Esophagus mucosa (tissue), 1 donor: Measurements from ENCODE around the gene CDRT4. TPM values are rescaled to one million over a fixed set of nuclear protein-coding genes. Genes with fewer than 3 reads are reported as not detected.
"Not testable (repeated sequence)": the region's sequence is repeated elsewhere in the genome, so short reads cannot be mapped to it uniquely, and the experiment has no call there.

Experiments
- ATAC-seq: fragments of 200-7000 bp; cut with Tn5 transposase; one replicate; pipeline ENCODE4 v1.9.1; 2020
- total RNA-seq: library from RNA; stranded (reverse); gene quantifications from one replicate; pipeline ENCODE4 v1.2.4, GENCODE V29; 2023
- donor health status: DM: yes; HTN: yes; CAD: no.

CDRT4 gene
- total RNA-seq, 1 donor from 2014 or later = 4.7 TPM

DNA sequence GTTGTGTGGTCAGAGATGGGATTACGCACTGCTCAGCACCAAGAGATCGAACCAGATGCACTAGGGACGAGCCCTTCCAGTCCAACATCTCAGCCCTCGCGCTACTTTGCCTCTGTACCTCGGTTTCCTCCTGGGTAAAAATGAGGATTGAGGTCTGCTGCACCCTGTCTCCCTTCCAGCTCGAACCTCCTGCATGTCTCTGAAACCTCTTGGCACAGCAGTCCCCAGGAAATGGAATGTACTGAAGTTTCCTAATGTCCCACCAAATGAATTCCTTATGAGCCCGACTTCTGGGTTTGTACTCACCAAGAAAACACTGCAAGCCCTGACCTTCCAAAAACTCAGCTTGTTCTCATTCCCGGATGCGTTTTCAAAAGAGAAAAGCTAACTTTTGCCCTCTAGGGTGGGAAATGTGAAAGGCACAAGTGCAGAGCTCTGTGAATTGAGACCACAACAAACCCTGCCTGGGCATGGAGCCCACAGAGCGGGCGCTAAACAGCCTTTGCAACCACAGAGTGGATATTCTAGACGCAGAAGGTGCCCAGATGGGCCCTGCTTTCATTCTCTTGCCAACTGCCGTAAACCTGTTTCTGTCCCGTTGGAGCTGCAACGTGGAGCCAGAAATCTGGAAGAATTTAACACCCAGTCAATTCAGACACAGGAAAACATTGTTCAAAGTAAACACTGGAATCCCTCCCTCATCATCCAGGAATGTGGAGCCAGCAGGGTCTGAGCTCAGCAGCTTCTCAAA is 10.3 kb downstream of the CDRT4 start:
- ATAC-seq = no peak

DNA sequence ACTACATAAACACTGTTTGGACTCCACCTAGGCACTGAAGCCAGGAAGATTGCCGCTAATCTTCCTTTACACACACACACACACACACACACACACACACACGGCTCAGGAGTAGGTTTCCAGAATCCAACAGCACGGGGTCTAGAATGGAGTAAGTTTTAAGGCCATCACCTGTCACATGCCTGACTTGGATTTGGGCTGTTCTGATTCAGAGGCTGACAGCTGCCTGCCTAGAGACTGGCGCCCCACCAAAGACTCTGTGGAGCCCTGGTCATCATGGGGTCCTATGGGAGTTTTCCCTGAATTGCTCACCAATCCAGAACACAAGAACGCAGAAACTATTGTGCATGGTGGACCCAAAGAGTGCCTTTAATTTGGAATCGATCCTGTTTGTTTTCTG is 10.9 kb downstream of the CDRT4 start:
- ATAC-seq = no peak

DNA sequence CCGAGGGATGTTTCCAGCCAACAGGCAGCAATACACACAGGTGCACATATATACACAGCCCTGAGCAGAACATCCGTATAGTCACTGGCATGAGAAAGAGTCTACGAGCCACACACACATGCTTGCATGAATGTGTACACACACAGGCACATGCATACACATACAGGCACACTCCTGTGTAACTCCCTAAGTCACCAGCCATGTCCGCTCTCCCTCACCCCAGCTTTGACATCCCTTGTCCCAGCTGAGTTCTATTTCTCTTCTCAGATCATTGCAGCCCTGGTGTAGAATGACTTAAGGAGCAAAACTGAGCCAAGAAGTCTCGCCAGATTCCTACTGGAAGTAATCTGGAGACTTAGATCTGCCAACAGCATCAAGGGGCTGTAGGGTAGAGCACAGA is 13.1 kb downstream of the CDRT4 start:
- ATAC-seq = no peak

DNA sequence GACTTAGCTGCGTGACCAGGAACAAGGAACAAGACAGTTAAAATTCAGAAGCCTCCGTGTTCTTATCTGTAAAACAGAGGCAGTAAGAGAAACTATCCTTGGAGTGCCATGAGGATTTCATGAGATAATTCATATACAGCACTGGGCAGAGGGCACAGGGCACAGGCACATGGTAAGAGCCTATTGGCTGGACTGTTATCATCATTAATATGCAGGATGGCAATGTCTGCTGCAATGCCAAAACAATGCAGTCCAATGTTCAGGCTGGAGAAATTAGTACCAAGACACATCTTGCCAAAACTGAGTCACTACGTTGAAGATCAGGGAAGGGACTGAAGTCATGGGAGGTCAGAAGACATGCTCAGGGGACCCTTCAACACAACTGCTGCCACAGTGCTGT is 13.6 kb downstream of the CDRT4 start:
- no peak for ATAC-seq

GRCh38 chr17:15453246-15453645 is 14.2 kb downstream of the CDRT4 start:
- no peak for ATAC-seq

DNA sequence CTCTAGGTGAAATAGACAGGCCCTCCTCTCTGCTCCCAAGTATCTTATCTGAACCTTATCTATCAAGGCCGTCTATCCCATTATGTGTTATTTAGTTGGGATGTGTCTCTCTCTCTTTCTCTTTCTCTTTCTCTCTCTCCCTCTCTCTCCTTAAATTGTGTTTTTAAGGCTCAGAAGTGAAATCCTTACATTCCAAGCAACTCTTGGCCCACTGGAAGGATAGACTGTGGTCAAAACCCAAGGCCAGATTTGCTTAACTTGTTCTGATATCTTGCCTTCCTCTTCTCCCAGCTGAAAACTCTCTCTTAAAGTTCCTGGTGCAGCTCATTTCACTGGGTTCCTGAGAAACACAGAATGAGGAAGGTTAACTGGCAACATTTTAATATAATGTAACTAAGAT is 14.7 kb downstream of the CDRT4 start:
- ATAC-seq = no peak

- no peak for ATAC-seq
Measured at GRCh38 chr17:15451680-15452079, 15.7 kb downstream of the CDRT4 start.

DNA sequence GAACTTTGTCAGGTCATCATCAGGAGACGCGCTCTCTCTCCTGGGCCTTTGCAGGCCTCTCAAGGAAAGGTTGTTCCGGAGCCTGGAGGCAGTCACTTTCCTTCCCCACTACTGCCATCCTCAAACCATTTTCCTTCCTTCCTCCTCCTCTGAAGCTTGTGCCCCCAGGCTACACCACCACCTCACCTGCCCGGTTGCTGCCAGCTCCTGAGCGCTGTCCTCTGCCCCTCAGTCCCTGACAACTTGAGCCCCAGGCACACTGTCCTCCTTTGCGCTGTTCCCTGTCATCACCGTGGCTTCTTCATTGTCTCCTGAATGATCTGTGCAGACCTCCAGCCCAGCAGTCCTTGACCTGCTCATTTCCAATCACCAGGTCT is 18.9 kb downstream of the CDRT4 start:
- no peak for ATAC-seq

- no peak for ATAC-seq
Measured at GRCh38 chr17:15447928-15448579, 19.4 kb downstream of the CDRT4 start.

DNA sequence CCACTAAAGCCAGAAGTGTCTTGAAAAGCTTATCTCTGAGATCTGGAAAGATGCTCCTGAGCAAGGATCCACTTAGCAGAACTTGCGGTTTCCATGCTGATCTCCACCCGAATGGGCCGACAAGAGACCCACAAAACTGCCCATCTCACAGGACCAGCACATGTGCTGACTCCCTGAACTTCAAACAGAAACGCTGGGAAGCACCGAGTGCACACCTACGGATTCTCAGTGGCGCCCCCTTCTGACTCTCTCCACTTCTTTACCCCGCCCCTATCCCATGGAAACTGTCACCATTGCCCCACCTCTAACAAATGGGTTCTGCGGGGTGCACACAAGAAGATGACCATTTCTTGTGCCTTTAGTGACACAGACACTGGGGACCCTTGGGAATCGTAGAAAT is 21.4 kb downstream of the CDRT4 start:
- ATAC-seq = no peak

- ATAC-seq = no peak
Measured at GRCh38 chr17:15444805-15445204, 22.6 kb downstream of the CDRT4 start.

GRCh38 chr17:15442311-15443180 is 24.9 kb downstream of the CDRT4 start:
- ATAC-seq = no peak

DNA sequence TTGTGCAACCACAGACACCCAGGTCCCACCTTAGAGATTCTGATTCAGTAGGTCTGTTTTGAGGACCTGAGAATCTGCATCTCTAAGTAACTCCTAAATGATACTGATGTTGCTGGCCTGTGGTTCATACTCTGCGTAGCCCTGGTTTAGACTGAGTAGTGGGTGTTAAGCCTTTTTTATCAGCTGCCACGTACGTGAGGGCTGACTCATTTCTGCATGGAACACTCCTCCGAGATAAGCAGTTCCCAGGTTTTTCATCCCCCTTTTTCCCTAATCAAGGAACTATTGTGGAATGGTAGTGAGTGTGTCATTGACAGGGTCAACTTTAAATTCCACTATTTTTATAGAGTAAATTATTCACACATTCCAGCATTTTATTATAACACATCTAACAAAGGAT is 26.1 kb downstream of the CDRT4 start:
- ATAC-seq = no peak

DNA sequence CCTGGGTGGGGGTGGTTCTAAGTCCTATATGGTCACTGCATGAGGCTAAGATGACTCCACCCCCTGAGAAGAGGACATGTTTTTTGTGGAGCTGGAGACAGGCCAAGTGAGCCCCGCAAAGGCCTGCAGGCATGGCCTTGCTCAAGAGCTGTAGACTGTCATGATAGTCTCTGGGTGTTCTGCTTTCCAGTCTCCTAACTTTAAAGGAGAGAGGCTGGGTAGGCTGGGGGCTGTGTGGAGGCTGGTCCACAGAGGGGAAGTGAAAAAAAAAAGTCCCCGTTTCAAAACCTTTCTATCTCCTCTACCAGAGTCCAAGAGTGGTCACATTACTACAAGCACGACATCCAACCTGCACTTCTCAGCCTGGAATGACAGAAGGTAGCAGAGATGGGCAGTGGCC is 27.1 kb downstream of the CDRT4 start:
- no peak for ATAC-seq

GRCh38 chr17:15439205-15439985 is 28.0 kb downstream of the CDRT4 start:
- not testable (repeated sequence) for ATAC-seq

- no peak for ATAC-seq
Measured at GRCh38 chr17:15438491-15439105, 28.8 kb downstream of the CDRT4 start.

DNA sequence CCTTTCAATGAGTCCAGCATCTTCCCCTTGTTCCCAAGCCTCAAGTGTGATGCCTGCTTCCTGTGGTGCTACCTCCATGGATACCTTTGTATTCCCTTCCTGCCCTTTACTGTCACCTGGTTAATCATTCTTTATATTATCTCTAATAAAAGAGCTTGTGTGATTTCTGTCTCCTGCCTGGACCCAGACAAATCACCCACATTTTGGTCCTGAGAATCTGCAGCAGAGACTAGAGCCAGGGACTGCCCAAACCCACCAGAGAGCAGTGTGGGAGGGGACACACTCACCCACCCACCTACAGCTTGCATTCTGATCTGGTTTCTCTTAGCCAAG is 30.2 kb downstream of the CDRT4 start:
- no peak for ATAC-seq

- peak; percentile 48 for ATAC-seq
Measured at GRCh38 chr17:15436473-15437302, 30.7 kb downstream of the CDRT4 start.

DNA sequence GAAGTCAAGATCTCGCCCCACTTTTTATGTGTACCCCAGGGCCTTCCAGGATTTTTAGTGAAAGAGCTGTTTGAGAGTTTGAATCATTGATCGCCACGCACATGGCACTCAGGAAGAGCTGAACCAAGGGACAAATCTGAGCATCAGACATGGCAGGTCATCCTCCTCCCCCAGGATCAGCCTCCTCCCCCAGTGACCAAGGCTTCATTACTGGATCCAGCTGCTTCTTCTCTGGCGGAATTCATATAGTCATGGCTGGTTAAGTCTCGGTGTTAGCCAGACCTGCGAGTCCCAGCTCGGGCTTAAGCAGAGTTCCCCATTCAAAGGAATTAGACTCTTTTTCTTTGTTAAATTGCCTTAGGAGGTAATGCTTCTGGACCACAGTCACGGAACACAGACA is 32.5 kb downstream of the CDRT4 start:
- ATAC-seq = no peak

- ATAC-seq = no peak
Measured at GRCh38 chr17:15432807-15433611, 34.4 kb downstream of the CDRT4 start.

DNA sequence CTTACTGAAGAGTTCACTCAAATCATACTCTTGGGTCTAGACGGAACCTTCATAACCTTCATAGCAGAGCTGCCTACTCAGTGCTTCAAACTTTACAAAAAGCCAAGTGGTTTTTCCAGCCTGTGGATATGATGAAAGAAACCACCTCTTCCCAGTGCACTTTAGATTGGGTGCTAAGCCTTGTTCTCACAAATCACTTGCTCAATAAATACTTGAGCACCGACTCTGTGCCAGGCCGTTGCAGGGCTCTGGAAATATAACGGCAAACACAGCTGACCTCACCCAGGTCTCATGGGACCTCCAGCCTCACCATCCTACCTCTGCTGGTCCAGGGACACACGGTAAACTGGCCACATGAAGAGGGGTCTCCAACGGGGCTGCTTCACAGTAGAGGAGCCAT is 35.7 kb downstream of the CDRT4 start:
- no peak for ATAC-seq
